HG02642 (cell line): Measurements from ENCODE around the gene PLAC9.

Source experiments
- ATAC-seq: cut with Tn5 transposase; IDR thresholded peaks from one replicate; pipeline ENCODE4 v1.9.1; 2021; ENCODE audit warnings: mild to moderate bottlenecking; ENCODE audit not compliant: unreplicated experiment, poor library complexity

PLAC9 gene

DNA sequence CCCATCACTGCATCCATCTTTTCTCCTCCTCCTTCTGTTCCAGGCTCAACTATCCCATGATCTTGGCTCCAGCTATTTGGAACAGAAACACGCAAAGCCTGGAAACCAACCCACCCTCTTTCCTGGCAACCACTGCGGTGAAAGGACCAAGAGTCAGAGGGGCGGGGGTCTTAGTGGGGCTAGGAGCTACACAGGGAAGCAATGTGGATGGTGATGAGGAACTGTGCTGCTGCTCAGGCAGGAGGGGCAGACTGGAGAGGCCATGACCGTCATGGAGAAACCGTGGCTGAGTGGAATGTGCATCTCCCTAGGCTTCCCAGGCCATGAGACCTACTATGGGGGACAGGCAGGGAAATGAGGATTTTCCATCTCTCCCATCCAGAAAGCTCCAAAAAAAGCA, 25.6 kb downstream of the PLAC9 start:
- ATAC-seq, result no peak

DNA sequence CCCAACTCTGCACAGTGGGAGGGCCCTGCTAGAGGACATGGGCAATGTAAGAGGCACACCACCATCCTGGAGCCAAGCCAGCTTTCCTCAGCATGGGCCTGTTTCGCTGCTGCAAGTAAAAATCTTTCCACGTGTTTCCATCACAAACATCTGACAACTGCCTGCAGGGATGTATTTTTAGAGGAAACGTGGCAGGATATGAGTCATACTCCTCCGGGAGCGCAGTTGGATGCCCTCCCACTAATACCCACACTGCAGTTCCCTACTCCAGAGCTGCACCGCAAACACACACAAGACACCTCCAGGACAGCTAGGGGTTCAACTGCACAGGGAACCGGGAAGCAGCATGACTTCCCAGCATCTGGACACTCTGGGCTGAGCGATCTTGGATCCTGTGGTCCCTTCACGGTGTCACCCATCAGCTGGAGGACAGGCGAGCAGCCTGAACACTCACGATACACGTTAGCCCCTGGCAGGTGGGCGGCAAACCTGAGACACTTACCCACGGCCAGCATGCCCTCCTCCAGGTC, 26.1 kb downstream of the PLAC9 start:
- ATAC-seq, result no peak

GRCh38 chr10:80159166-80159873, 26.8 kb downstream of the PLAC9 start:
- ATAC-seq, result no peak

DNA sequence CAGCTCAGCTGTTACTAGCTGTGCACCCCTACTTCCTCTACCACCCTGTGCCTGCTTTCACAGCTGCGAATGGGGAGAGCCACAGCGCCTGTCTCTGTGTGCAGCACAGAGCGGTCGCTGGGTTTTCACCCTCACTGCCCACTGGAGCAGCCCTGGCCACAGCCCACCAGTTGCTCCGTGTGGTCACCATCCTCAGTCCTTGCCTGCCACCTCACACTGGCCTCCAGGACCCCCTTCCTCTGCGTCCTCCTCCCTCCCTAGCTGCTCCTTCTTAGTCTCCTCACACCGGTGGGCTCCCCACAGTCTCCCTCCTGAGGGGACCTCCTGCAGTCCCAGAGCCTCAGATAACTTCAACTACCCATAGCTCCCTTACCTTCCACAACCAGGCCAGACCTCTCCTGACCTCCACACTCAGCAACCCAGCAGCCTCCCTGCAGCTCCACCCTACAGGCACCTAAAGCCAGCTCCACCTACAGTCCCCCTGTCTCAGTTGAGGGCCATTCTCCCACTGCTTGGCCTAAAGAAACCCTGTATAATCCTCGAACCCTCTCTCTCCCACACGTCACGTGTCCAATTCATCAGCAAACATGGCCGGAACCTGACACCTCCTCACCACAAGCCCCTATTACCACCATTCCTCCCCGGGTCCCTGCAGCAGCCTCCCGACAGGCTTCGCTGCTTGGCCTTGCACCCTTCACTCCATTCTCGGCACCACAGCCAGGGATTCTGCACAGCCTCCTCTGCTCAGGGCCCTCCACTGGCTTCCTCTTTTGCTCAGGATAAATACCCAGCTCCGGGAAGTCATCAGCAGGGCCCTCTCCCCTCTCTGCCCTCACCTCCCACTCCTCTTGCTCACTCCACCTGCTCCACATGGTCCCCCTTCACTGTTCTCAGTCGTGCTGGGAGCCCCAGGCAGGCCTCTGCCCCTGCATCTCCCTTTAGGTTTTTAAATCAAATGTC, 28.1 kb downstream of the PLAC9 start:
- ATAC-seq, result no peak

DNA sequence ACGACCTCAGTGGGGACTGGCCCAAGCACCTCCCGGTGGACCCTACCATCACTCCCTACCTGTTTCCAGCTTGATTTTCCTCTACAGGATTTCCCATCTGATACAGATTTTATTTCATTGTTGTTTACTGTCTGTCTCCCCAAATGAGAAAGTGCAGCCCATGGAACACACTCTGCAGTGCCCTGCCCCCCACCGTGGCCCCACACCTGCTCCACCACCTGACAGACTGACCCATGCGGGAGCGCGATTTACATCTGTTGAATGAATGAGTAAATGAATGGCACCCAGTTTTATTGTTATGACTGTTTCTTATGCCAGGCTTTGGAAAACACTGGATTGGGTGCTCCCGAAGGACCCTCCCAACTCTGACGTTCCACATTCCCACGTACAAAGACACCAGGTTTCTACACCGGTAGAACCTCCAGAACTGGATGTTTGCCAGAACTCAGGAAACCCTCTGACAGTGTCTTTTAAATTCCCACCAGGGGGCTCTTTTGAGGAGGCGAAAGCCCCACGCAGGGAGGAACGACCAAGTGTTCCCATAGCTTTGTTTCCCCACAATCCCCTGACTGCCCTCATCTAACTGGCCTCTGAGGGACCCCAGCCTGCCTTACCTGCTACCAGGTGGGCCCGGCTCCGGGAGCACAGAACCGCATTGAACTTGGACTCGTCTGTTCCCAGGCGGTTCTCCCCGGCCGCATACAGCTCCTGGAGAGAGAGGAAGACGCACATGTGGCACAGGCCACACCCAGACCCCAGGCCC, 29.0 kb downstream of the PLAC9 start:
- no peak for ATAC-seq

DNA sequence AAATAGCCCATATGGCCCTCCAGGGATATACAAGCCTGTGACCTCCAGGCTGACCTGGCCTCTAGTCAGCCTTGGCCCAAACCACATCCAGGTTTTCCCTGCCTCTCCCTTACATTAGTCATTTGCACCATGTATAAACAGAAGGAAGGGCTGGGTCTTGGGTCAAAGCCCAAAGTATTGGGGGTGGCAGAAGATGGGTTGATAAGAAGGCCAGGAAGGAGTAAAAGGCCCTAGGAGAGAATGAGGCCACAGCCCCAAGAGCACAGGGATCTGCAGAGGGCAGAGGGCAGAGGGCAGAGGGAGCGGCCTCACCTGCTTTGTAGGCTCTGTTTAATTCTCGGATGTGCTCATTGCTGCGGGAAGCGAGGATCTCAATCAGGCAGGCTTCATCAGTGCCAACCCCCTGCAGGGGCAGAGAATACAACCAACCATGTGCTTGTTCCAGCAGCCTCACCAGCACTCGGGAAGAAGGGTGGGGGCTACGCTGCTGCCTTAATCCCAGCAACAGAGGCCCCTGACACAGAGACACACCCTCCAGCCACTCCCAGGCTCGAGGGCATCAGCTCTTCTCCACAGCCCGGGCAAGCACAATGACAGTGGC, 31.3 kb downstream of the PLAC9 start:
- no peak for ATAC-seq

- no peak for ATAC-seq
These were observed 32.1 kb downstream of the PLAC9 start for GRCh38 chr10:80164596-80164995.

- ATAC-seq, result no peak
These were observed 32.6 kb downstream of the PLAC9 start for GRCh38 chr10:80165173-80165572.

- ATAC-seq, result no peak
These were observed 34.3 kb downstream of the PLAC9 start for GRCh38 chr10:80166581-80167470.

DNA sequence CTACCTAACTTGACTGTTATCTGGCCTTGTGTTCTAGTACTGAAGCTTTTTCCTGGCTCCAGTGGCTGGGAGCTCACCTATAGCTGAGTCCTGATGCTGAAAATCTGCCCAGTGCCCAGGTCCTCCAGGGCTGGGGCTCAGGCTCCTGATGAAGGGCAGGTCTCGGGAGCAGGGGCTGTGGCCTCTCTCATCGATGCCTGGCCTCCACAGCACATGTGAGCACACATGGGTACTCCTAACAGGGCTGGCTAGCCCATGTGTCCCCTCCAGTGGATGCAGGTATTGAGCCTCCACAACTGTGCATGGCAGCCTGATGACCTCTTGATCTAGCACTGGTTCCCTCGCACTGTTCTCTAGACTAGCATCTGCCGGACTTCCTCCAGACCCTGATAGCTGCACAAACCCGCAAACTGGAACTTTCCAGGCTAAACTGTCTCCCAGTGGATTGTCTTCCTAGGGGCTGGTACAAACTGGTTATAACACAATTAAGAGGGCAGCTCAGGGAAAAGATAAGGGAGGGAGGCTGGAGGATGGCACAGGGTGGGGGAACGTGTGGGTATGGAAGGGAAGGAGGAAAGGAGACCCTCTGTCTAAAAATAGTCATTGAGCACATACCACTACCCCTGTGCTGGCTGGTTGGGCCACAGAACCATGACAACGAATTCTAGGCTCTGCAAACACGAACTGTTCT, 35.1 kb downstream of the PLAC9 start:
- ATAC-seq, result no peak

GRCh38 chr10:80168162-80168511, 35.6 kb downstream of the PLAC9 start:
- ATAC-seq, result no peak

DNA sequence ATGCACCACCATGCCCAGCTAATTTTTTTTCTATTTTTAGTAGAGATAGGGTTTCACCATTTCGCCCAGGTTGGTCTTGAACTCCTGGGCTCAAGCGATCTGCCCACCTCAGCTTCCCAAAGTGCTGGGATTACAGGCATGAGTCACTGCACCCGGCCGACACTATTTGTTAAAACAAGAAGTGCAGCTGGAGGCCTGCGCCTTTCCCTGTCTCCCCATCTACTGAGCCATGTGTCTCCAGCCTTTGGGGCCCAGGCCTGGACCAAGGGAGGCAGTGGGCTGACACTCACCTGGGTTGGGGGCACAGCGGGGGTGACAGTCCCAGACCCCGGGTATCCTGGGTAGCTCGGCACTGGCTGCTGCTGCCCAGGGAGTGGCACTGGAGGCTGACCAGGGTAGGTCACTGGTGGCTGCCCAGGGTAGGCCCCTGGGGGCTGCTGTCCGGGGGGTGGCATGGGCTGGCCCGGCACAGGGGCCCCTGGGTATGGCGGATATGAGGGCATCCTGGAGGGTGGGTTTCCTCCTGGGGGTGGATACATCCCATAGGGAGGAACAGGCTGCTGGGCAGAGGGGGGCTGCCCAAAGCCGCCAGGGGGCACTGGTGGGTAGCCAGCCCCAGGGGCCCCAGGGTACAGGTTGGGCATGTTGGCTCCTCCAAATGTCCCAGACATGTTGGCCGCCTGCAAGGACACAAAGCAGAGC, 36.3 kb downstream of the PLAC9 start:
- ATAC-seq, result peak; percentile 45

- ATAC-seq, result no peak
These were observed 37.5 kb downstream of the PLAC9 start for GRCh38 chr10:80170026-80170425.

DNA sequence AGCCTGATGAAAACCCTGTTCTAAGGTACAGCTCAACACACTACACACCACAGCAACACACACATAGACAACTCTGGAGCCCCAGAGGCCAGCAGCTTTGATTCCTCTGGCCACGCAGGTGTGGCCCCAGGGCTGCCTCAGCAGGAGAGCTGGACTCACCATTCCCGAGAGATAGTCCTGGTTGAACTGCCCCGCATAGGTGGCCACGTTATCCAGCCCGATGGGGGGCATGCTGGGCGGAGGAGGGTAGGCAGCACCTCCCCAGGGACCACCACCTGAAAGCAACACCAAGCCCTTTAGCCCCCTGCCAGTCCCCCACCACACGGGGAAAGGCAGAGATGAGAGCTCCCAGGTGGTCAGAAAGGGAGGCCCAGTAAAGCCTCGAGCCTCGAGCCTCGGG, 38.1 kb downstream of the PLAC9 start:
- no peak for ATAC-seq

DNA sequence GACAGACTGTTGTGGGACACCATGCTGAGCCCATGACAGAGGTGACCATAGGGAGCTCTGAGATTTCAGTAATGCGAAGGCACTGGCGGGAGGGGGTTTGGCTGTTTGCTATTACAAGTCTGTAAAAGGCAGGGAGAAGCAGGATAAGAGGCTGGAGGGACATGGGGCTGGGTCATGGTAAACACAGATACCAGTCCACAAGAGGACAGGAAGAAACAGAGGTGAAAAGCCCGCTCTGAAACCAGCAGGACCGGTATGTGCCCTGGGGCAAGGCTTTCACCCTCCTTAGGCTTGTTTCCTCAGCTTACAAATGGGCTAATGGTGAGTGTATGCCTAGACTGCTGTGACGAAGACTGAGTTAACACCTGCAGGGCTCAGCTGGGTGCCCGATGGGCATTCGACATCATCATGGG, 38.7 kb downstream of the PLAC9 start:
- ATAC-seq, result no peak

DNA sequence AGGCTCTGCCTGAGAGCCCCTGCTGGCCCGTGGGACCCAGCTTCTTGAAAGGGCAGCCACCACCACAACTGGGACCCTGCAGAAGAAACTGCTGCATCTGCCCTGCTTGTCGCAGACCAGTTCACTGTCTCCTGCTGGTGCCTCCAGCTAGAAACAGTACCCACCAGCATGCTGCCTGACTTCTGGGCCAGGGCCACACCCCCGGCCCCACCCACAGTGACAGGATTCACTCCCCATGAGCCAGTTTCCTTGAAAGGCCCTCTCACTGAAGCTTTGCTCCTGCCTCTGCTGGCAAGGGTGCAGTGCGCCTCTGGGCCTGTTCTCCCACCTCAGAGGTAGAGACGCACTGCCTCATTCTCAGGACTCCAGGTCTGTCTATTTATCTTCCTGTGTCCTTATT, 40.4 kb downstream of the PLAC9 start:
- no peak for ATAC-seq

- ATAC-seq, result no peak
These were observed 40.9 kb downstream of the PLAC9 start for GRCh38 chr10:80173466-80173865.
